Measurements from ENCODE around the gene EFCAB5. TPM values are rescaled to one million over a fixed set of nuclear protein-coding genes. Genes with fewer than 3 reads are reported as not detected.

The EFCAB5 gene
- total and polyA plus RNA-seq, 2 of the 8 experiments (the other 6 are each of a cell fraction or from before 2014, with no cell fraction given): 0.05 to 0.34 TPM

DNA sequence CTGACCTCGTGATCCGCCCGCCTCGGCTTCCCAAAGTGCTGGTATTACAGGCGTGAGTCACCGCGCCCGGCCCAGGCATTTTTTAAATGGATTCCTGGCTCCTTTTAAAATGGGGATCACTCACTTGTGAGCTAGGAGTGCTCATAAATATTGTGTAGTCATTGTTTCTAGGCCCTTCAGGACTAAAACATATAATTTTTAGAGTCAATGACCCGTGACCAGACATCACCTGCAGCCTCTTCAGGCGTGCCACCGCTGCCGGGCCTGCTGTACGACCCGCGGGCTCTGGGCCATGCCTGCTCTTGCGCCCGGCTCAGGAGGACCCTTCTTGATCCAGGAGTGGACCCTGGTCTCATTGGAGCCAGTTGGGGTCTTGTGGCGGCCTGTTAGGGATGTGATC is 30.8 kb downstream of the EFCAB5 start (continued):
- TF ChIP-seq EZH2 (IDR thresholded peaks at IDR 0.05; ENCODE audit: low read depth, low read length, severe bottlenecking) (no peak), SIX5 (IDR thresholded peaks at IDR 0.05; ENCODE audit: low read depth, low read length) (no peak)
